HG02970 (cell line): ENCODE results near the gene SNAI1.

Experiments used
- ATAC-seq: cut with Tn5 transposase; IDR thresholded peaks from one replicate; pipeline ENCODE4 v1.9.1; 2021; ENCODE audit warnings: mild to moderate bottlenecking, moderate library complexity, moderate number of reproducible peaks; ENCODE audit not compliant: unreplicated experiment, low FRiP score

The SNAI1 gene

DNA sequence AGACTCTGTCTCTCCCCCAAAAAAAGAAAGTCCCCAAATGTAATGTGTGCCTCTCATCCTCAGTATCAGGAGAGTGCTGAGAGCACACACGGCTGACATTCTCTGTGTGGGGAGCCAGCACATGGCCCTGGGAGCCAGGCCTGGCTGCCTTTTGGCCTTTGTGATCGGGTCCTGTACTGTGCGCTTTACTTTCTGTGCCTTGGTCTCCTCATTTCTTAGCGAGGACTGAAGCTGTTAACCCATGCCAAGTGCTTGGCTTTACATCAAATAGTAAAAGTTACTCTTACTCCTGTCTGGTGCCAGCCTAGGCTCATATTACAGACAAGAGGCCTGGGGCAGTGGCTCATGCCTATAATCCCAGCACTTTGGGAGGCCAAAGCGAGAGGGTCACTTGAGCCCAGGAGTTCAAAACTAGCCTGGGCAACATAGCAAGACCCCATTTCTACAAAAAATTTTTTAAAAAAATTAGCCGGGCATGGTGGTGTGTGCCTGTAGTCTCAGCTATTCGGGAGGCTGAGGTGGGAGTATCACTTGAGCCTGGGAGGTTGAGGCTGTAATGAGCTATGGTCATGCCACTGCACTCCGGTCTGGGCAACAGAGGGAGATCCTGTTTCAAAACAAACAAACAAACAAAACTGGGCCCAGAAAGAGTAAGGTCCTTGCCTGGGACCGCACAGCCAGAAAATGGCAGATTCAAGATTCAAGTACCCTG lies 50.3 kb downstream of the SNAI1 start:
- no peak for ATAC-seq

DNA sequence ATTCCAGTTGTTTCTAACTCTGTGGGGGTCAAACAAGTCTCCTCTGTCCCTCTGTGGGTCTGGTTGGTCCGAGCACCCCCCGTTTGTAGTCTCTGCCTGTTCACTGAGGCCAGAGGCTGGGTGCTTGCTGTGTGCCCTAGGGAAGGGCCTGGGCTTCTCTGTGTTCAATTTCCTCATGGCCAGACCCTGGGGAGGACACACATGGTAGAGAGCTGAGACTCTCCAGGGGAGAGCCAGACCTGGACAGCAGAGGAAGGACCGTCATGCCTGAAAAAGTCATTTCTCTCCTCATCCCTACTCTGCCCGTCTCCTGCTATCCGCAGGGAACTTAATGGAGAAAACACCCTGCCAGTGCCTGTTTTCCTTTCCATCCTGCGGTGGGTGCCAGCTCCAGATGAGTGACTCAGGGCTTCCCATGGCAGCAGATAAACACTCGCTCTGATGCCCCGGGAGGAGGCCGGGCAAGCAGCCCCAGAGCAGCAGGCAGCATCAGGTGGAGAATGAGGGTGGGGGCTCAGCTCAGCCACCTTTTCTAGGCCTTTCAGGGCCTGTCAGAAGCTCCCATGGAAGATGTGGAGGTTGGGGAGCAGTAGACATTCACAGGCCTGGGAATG lies 51.9 kb downstream of the SNAI1 start:
- no peak for ATAC-seq

DNA sequence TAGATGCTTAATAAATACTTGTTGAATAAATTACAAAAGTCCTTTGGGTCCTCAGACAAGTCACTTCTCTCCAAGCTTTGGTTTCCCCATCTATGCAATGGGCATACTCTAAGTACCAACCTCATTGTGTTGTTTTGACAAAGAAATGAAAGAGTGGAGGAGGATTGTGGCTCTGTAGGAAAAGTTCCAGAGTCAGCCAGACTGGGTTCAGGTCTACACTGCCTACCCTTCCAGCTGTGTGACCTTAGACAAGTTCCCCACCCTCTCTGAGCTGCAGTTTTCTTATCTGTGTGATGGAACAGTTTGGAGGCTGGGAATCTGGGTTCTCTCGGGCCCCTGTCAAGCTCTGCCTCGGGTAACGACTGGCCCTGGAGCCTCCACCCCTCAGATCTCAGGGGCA lies 53.9 kb downstream of the SNAI1 start:
- no peak for ATAC-seq

DNA sequence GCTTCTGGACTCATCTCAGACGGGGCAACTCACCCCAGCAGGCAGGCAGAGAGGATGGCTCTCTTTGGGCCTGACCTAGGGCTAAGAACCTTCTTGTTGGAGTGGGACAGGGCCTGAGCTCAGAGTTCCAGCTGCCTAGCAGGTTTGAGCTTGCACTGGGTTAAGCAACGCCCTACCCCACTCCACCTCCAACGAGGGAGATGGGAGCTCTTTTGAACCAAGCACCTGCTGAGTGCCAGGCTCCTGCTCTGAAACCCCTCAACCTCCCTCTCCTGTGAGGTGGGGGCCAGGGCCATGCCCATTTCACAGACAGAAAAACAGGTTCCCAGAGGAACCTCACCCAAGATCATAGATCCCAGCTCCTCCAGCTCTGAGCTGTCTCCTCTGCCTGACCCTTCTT lies 54.3 kb downstream of the SNAI1 start:
- ATAC-seq, result no peak

GRCh38 chr20:50037575-50037974 lies 54.8 kb downstream of the SNAI1 start:
- no peak for ATAC-seq

GRCh38 chr20:50038169-50038568 lies 55.4 kb downstream of the SNAI1 start:
- no peak for ATAC-seq
